CD1c-positive myeloid dendritic cell (primary cell): ENCODE measurements around the gene ARL6IP6.

ENCODE experiments used
- DNase-seq: peaks from one replicate; pipeline ENCODE4 v3.0.0-alpha.2; 2016; ENCODE audit errors: extremely low spot score

Gene ARL6IP6

GRCh38 chr2:152804687-152805408 lies 86.4 kb downstream of the ARL6IP6 start:
- DNase-seq, result no peak

GRCh38 chr2:152811916-152812315 lies 93.5 kb downstream of the ARL6IP6 start:
- no peak for DNase-seq
